ENCODE measurements around the gene LAMC2. TPM values are rescaled to one million over a fixed set of nuclear protein-coding genes. Genes with fewer than 3 reads are reported as not detected.

Gene LAMC2
- total and polyA plus RNA-seq, 10 of the 15 experiments (the other 5 are each of a cell fraction or from before 2014, with no cell fraction given) = 0.27 to 1.5 (median 0.92) TPM

GRCh38 chr1:183194527-183195141, 8.6 kb downstream of the LAMC2 start (continued):
- no peak for TF ChIP-seq CHD2 (IDR thresholded peaks at IDR 0.05; ENCODE audit: borderline replicate concordance, low read depth, low read length)
- TF ChIP-seq IRF4 (IDR thresholded peaks at IDR 0.05; ENCODE audit: low read depth, low read length) = peak; percentile 45; the same call in 1 of the 2 replicates
- peak; percentile 97 for TF ChIP-seq TCF12 (IDR thresholded peaks at IDR 0.05; ENCODE audit: low read depth, low read length)
- peak; percentile 25; the same call in 1 of the 2 replicates for TF ChIP-seq MTA3 (IDR thresholded peaks at IDR 0.05; ENCODE audit: borderline replicate concordance, low read length)
- no peak for TF ChIP-seq RB1 (IDR thresholded peaks at IDR 0.05; ENCODE audit: borderline replicate concordance)
- TF ChIP-seq CREB1 (IDR thresholded peaks at IDR 0.05; ENCODE audit: low read depth) = 0 out of 2 replicates have a peak, but pooled peaks have one; percentile 31
- TF ChIP-seq YBX1 (IDR thresholded peaks at IDR 0.05) = no peak
- no peak for TF ChIP-seq ZNF687 (IDR thresholded peaks at IDR 0.05)
- TF ChIP-seq RAD21 (IDR thresholded peaks at IDR 0.05; ENCODE audit: insufficient read depth, low read depth, low read length) = 0 out of 2 replicates have a peak, but pooled peaks have one; percentile 2
- no peak for TF ChIP-seq E2F4 (IDR thresholded peaks at IDR 0.05; ENCODE audit: low read depth, low read length)
- no peak for TF ChIP-seq GATAD2B (conservative IDR thresholded peaks at IDR 0.05; ENCODE audit: low read depth)
- no peak for TF ChIP-seq EP300 (IDR thresholded peaks at IDR 0.05; ENCODE audit: borderline replicate concordance in 1 of 2, control insufficient read depth in 1 of 2, low read depth in 2 of 2, low read length in 2 of 2)
- TF ChIP-seq, protein P1, sequence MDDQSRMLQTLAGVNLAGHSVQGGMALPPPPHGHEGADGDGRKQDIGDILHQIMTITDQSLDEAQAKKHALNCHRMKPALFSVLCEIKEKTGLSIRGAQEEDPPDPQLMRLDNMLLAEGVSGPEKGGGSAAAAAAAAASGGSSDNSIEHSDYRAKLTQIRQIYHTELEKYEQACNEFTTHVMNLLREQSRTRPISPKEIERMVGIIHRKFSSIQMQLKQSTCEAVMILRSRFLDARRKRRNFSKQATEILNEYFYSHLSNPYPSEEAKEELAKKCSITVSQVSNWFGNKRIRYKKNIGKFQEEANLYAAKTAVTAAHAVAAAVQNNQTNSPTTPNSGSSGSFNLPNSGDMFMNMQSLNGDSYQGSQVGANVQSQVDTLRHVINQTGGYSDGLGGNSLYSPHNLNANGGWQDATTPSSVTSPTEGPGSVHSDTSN (IDR thresholded peaks at IDR 0.05; ENCODE audit: insufficient replicate concordance, low read depth, low read length) = peak; percentile 52
- TF ChIP-seq NFXL1 (IDR thresholded peaks at IDR 0.05; ENCODE audit: borderline replicate concordance) = no peak
- peak; percentile 99 for TF ChIP-seq TCF3 (IDR thresholded peaks at IDR 0.05; ENCODE audit: borderline replicate concordance, insufficient read depth, low read depth, low read length)
- TF ChIP-seq, protein P2, sequence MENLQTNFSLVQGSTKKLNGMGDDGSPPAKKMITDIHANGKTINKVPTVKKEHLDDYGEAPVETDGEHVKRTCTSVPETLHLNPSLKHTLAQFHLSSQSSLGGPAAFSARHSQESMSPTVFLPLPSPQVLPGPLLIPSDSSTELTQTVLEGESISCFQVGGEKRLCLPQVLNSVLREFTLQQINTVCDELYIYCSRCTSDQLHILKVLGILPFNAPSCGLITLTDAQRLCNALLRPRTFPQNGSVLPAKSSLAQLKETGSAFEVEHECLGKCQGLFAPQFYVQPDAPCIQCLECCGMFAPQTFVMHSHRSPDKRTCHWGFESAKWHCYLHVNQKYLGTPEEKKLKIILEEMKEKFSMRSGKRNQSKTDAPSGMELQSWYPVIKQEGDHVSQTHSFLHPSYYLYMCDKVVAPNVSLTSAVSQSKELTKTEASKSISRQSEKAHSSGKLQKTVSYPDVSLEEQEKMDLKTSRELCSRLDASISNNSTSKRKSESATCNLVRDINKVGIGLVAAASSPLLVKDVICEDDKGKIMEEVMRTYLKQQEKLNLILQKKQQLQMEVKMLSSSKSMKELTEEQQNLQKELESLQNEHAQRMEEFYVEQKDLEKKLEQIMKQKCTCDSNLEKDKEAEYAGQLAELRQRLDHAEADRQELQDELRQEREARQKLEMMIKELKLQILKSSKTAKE (IDR thresholded peaks at IDR 0.05; ENCODE audit: low read depth, poor library complexity, severe bottlenecking) = peak; percentile 48
- no peak for TF ChIP-seq REST (IDR thresholded peaks at IDR 0.05; ENCODE audit: low read depth, low read length)
